ENCODE data around the gene POLA1.

POLA1 gene

DNA sequence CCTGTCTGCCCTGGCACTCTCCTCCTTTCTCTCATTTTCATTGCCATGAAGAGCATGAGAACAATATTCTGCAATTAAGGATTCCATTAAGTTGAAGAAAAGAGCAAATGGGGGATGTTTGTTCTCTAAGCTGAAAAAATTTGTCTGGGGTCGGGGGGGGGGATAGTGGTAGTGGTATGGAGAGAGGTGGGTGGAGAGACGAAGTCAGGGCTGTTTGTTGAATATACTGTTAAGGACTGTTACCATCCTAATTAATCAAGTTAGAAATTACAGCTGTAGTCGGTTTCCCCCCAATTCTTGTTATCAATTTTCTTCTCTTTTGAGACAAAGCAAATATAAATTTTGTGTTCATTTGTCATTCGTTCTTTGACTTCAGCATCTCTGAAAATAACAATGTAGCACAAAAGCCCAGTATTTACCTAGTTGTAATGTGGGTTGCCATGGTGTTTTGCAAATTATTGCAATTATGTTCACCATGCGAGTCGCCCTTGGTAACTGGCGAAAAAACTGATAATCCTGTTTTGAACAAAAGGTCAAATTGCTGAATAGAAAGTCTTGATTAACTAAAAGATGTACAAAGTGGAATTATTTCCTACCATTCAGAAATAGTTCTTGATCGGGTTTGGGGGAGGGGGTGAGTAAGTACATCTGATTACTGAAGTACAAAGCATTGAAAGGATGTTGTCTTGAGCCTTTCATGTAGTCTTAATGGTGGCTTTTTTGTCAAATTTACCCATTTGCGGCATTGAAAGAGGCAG is 183.0 kb downstream of the POLA1 start (continued):
- no peak for TF ChIP-seq ZNF623 (tag by site-specific recombination; IDR thresholded peaks at IDR 0.05)
- TF ChIP-seq ZNF335 (tag by site-specific recombination; conservative IDR thresholded peaks at IDR 0.05), result no peak

DNA sequence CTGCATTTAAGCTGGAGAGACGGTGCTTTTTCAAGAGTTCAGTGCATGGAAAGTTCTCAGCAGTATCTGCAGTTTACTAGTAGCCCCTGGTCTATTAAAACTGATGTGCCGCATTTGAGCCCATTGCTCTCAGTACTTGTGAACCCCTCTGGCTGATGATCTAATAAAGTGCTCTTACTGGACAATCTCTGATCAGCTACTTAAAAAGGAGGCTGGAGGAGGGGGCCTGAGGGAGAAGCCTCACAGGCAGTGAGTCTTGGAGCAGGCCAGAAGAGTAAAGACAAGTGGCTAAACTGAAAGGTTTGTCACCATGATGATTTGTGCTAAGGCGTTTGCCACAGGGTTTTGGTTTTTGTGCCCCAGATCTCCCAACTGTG is 183.6 kb downstream of the POLA1 start:
- Histone ChIP-seq H3K4me3 (ENCODE audit: low read depth, low read length) (no peak overlapping the region), H3K4me1 (ENCODE audit: control insufficient read depth, insufficient read depth, low read length) (peaks cover 16% of the 10 kb centered on the region), H3K9me3 (ENCODE audit: control insufficient read depth, insufficient read depth, low read depth, low read length) (no peaks in the 10 kb centered on the region), H3K36me3 (ENCODE audit: control insufficient read depth in 2 of 2, insufficient read depth in 1 of 2, low read length in 2 of 2) (no peaks in the 10 kb centered on the region), H3K27ac (ENCODE audit: extremely low read depth, low read depth, low read length) (no peak overlapping the region)
- ChIA-PET POLR2A (no interaction called here), CTCF (no interaction called here)
- TF ChIP-seq ZNF350 (tag by site-specific recombination; IDR thresholded peaks at IDR 0.05) (no peak), ZNF132 (tag by site-specific recombination; IDR thresholded peaks at IDR 0.05; ENCODE audit: borderline replicate concordance) (no peak), ZSCAN23 (tag by site-specific recombination; IDR thresholded peaks at IDR 0.05) (no peak), IKZF3 (tag by site-specific recombination; IDR thresholded peaks at IDR 0.05) (no peak), ZFP69B (tag by site-specific recombination; IDR thresholded peaks at IDR 0.05) (no peak)

DNA sequence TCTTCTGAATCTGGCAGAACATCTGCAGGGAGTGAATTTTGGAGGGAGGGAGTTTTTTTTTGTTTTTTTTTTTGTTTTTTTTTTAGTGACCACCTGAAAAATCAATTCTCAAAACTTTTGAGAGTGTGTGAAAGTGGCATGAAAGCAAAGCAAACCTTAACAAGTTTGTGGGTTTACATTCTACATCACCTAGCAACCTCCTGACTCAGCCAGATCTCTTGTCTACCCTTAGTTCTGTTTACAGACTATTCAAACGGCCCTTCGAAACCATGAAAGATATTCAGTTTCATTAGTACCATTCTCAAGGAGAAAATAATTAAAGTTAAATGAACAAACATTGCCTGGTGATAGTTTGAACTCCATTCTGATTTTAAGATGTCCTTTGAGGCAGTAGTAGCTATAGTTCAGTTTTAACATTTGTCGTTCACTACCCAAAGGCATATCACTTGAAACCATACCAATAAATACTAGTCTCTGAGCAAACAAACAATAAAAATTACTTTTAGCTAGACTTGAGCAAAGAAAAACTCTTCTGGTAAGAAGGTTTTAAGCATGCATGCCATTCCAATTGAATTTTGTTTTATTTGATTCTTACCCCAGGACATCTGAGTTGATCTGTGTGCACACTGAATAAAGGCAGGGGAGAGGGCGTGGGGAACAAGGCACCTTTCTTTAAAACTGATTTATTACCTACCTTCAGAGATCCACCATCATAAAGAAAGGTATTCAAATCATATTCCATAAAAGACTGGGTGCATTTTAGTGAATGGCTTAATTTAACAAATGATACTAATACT is 184.3 kb downstream of the POLA1 start:
- Histone ChIP-seq H3K36me3 (ENCODE audit: control insufficient read depth in 2 of 2, insufficient read depth in 1 of 2, low read length in 2 of 2) (no peaks in the 10 kb centered on the region), H3K9me3 (ENCODE audit: control insufficient read depth, insufficient read depth, low read depth, low read length) (no peaks in the 10 kb centered on the region), H3K27ac (ENCODE audit: extremely low read depth, low read depth, low read length) (no peak overlapping the region), H3K4me1 (ENCODE audit: control insufficient read depth, insufficient read depth, low read length) (peaks cover 16% of the 10 kb centered on the region), H3K4me3 (ENCODE audit: low read depth, low read length) (no peak overlapping the region)
- POLR2A ChIA-PET, result interaction anchor here (1.1 kb wide), 1 partner anchor 135 kb away, joined by 5 read pairs; no protein-coding TSS in a partner anchor
- CTCF ChIA-PET, result interaction anchor here (1.1 to 1.6 kb wide), 3 partner anchors 39 to 280 kb away, joined by 3 to 9 read pairs (median 3); no protein-coding TSS in a partner anchor
- TF ChIP-seq, protein P1, sequence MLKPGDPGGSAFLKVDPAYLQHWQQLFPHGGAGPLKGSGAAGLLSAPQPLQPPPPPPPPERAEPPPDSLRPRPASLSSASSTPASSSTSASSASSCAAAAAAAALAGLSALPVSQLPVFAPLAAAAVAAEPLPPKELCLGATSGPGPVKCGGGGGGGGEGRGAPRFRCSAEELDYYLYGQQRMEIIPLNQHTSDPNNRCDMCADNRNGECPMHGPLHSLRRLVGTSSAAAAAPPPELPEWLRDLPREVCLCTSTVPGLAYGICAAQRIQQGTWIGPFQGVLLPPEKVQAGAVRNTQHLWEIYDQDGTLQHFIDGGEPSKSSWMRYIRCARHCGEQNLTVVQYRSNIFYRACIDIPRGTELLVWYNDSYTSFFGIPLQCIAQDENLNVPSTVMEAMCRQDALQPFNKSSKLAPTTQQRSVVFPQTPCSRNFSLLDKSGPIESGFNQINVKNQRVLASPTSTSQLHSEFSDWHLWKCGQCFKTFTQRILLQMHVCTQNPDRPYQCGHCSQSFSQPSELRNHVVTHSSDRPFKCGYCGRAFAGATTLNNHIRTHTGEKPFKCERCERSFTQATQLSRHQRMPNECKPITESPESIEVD (tag by site-specific recombination; IDR thresholded peaks at IDR 0.05), result peak; percentile 69
- TF ChIP-seq, protein P2, sequence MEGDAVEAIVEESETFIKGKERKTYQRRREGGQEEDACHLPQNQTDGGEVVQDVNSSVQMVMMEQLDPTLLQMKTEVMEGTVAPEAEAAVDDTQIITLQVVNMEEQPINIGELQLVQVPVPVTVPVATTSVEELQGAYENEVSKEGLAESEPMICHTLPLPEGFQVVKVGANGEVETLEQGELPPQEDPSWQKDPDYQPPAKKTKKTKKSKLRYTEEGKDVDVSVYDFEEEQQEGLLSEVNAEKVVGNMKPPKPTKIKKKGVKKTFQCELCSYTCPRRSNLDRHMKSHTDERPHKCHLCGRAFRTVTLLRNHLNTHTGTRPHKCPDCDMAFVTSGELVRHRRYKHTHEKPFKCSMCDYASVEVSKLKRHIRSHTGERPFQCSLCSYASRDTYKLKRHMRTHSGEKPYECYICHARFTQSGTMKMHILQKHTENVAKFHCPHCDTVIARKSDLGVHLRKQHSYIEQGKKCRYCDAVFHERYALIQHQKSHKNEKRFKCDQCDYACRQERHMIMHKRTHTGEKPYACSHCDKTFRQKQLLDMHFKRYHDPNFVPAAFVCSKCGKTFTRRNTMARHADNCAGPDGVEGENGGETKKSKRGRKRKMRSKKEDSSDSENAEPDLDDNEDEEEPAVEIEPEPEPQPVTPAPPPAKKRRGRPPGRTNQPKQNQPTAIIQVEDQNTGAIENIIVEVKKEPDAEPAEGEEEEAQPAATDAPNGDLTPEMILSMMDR (tag by site-specific recombination; IDR thresholded peaks at IDR 0.05), result no peak

DNA sequence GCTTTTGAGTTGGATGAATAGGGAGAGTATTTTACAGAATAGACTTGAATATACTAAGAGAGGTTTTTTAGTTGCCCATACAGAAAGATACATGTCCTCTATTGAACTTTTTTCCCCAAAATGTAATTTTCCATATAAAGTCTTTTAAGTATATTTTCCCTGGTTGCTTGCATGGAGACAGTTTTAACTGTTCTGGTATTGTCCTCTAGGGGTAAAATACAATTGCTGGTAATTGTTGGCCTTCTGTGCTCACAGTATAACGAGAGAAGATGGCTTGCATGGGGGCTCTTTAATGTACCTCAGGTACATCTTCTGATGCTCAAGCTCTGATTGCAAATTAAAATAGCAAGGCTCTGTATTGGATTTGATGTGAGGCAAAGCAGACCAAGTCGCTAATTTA is 186.0 kb downstream of the POLA1 start:
- ChIA-PET POLR2A (no interaction called here), CTCF (interaction anchor here (0.7 to 1.6 kb wide), 3 partner anchors 12 to 278 kb away, joined by 3 to 9 read pairs (median 4); no protein-coding TSS in a partner anchor)
- Histone ChIP-seq H3K4me1 (ENCODE audit: control insufficient read depth, insufficient read depth, low read length) (peaks cover 16% of the 10 kb centered on the region), H3K27ac (ENCODE audit: extremely low read depth, low read depth, low read length) (no peak overlapping the region), H3K4me3 (ENCODE audit: low read depth, low read length) (no peak overlapping the region), H3K36me3 (ENCODE audit: control insufficient read depth in 2 of 2, insufficient read depth in 1 of 2, low read length in 2 of 2) (no peaks in the 10 kb centered on the region; a peak in 1 of 3 replicates), H3K9me3 (ENCODE audit: control insufficient read depth, insufficient read depth, low read depth, low read length) (no peaks in the 10 kb centered on the region)
- TF ChIP-seq, protein P3, sequence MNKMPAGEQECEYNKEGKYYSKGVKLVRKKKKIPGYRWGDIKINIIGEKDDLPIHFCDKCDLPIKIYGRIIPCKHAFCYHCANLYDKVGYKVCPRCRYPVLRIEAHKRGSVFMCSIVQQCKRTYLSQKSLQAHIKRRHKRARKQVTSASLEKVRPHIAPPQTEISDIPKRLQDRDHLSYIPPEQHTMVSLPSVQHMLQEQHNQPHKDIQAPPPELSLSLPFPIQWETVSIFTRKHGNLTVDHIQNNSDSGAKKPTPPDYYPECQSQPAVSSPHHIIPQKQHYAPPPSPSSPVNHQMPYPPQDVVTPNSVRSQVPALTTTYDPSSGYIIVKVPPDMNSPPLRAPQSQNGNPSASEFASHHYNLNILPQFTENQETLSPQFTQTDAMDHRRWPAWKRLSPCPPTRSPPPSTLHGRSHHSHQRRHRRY (tag by site-specific recombination; IDR thresholded peaks at IDR 0.05), result no peak
- TF ChIP-seq, protein P4, sequence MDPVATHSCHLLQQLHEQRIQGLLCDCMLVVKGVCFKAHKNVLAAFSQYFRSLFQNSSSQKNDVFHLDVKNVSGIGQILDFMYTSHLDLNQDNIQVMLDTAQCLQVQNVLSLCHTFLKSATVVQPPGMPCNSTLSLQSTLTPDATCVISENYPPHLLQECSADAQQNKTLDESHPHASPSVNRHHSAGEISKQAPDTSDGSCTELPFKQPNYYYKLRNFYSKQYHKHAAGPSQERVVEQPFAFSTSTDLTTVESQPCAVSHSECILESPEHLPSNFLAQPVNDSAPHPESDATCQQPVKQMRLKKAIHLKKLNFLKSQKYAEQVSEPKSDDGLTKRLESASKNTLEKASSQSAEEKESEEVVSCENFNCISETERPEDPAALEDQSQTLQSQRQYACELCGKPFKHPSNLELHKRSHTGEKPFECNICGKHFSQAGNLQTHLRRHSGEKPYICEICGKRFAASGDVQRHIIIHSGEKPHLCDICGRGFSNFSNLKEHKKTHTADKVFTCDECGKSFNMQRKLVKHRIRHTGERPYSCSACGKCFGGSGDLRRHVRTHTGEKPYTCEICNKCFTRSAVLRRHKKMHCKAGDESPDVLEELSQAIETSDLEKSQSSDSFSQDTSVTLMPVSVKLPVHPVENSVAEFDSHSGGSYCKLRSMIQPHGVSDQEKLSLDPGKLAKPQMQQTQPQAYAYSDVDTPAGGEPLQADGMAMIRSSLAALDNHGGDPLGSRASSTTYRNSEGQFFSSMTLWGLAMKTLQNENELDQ (tag by site-specific recombination; IDR thresholded peaks at IDR 0.05; ENCODE audit: low read depth), result no peak
- TF ChIP-seq ZNF654 (tag by site-specific recombination; IDR thresholded peaks at IDR 0.05; ENCODE audit: low read depth) (no peak), ZNF292 (tag by site-specific recombination; IDR thresholded peaks at IDR 0.05; ENCODE audit: borderline replicate concordance, low read depth) (no peak), ZNF394 (tag by site-specific recombination; IDR thresholded peaks at IDR 0.05; ENCODE audit: borderline replicate concordance) (no peak), ZNF175 (tag by site-specific recombination; IDR thresholded peaks at IDR 0.05) (no peak), ZSCAN30 (tag by site-specific recombination; IDR thresholded peaks at IDR 0.05) (no peak), PRDM1 (tag by site-specific recombination; IDR thresholded peaks at IDR 0.05) (no peak), ZNF426 (tag by site-specific recombination; IDR thresholded peaks at IDR 0.05) (no peak)
- TF ChIP-seq, protein P5, sequence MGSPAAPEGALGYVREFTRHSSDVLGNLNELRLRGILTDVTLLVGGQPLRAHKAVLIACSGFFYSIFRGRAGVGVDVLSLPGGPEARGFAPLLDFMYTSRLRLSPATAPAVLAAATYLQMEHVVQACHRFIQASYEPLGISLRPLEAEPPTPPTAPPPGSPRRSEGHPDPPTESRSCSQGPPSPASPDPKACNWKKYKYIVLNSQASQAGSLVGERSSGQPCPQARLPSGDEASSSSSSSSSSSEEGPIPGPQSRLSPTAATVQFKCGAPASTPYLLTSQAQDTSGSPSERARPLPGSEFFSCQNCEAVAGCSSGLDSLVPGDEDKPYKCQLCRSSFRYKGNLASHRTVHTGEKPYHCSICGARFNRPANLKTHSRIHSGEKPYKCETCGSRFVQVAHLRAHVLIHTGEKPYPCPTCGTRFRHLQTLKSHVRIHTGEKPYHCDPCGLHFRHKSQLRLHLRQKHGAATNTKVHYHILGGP (tag by site-specific recombination; IDR thresholded peaks at IDR 0.05), result no peak
